ENCODE results near the gene PALMD. TPM values are rescaled to one million over a fixed set of nuclear protein-coding genes. Genes with fewer than 3 reads are reported as not detected.

The PALMD gene
- total RNA-seq, 3 donors from 2014 or later (not counting 1 experiment from before 2014, with no cell fraction given): not detected

Other genes starting within 250 kb of the PALMD start
- 1 to 10 TPM; 1.0 to 3.3 (median 3.0) TPM for gene FRRS1, start 120.5 kb downstream of the PALMD start, total RNA-seq
- gene AGL, start 204.2 kb downstream of the PALMD start, total RNA-seq: 10 to 100 TPM; 13.5 to 19.4 (median 15.3) TPM